B cell (primary cell): ENCODE measurements around the gene KDM4E. TPM values are rescaled to one million over a fixed set of nuclear protein-coding genes. Genes with fewer than 3 reads are reported as not detected.

Experiments
- ATAC-seq: fragments of 200-7000 bp; cut with Tn5 transposase; one replicate; pipeline ENCODE4 v1.10.0; 2021; ENCODE audit warnings: low read depth, mild to moderate bottlenecking, moderate number of reproducible peaks, moderate library complexity
- CTCF ChIA-PET: fragments of 350-600 bp; sonication (Branson Sonifier 250); formaldehyde crosslinking; loops from one replicate; lab custom pipeline; 2021; ENCODE audit warnings: antibody characterized with exemption, inconsistent platforms; lab: Charles Lee
- POLR2A ChIA-PET: fragments of 350-600 bp; sonication (Branson Sonifier 250); formaldehyde crosslinking; loops from one replicate; lab custom pipeline; 2021; ENCODE audit warnings: antibody characterized with exemption; lab: Charles Lee
- DNase-seq: peaks from one replicate; pipeline ENCODE4 v3.0.0; 2013
- H2AFZ ChIP-seq: 2 replicates; pipeline ENCODE4 v1.6.1; 2012; ENCODE audit warnings: mild to moderate bottlenecking, low read depth, low read length; ENCODE audit not compliant: insufficient read depth, poor library complexity, severe bottlenecking
- H3K27ac ChIP-seq, 2 donors: 1 replicate in 1 of 2; 2 replicates in 1 of 2; pipeline ENCODE4 v1.5.1; 2012 to 2013; ENCODE audit warnings: low read length in 2 of 2, mild to moderate bottlenecking in 2 of 2, moderate library complexity in 1 of 2
- H3K27me3 ChIP-seq, 4 experiments: fragments of 200-600 bp in 1 of 4; sonication (generic) in 1 of 4; replicated peaks in 1 of 4; 1 replicate in 2 of 4; 2 replicates in 2 of 4; pipeline versions ENCODE4 v1.6.1 to v1.7.0; 2013 to 2016; ENCODE audit warnings: low read length in 3 of 4, mild to moderate bottlenecking in 2 of 4, mixed read lengths in 1 of 4, moderate library complexity in 1 of 4; ENCODE audit not compliant: insufficient read depth in 4 of 4, control insufficient read depth in 3 of 4; ENCODE audit errors: control extremely low read depth in 1 of 4
- H3K36me3 ChIP-seq, 2 experiments: replicated peaks in 1 of 2; 1 replicate in 1 of 2; 2 replicates in 1 of 2; pipeline versions ENCODE4 v1.6.1 to v1.7.1; 2013; ENCODE audit warnings: low read length in 1 of 2; ENCODE audit not compliant: insufficient read depth in 2 of 2, control insufficient read depth in 1 of 2; ENCODE audit errors: control extremely low read depth in 1 of 2, extremely low read depth in 1 of 2
- H3K4me1 ChIP-seq, 2 donors: fragments of 200-600 bp in 1 of 2; sonication (generic) in 1 of 2; 1 replicate in 1 of 2; 2 replicates in 1 of 2; pipeline versions ENCODE4 v1.5.1 to v1.6.1; 2013 to 2017; ENCODE audit warnings: low read length in 2 of 2; ENCODE audit not compliant: control insufficient read depth in 2 of 2, insufficient read depth in 2 of 2
- H3K4me2 ChIP-seq: replicated peaks from 2 replicates; pipeline ENCODE3; 2012; ENCODE audit warnings: mild to moderate bottlenecking, low read depth, low read length; ENCODE audit not compliant: poor library complexity, severe bottlenecking
- H3K4me3 ChIP-seq, 5 experiments: fragments of 200-600 bp in 1 of 5; sonication (generic) in 1 of 5; 1 replicate in 3 of 5; 2 replicates in 2 of 5; pipeline versions ENCODE4 v1.5.1 to v1.7.0; 2011 to 2016; ENCODE audit warnings: low read length in 4 of 5, mild to moderate bottlenecking in 4 of 5, low read depth in 2 of 5, control low read depth in 1 of 5, moderate library complexity in 1 of 5; ENCODE audit not compliant: insufficient read depth in 1 of 5; ENCODE audit errors: control extremely low read depth in 1 of 5, extremely low read depth in 1 of 5
- H3K79me2 ChIP-seq: fragments of 200-600 bp; sonication (generic); one replicate; pipeline ENCODE4 v1.6.0; 2016; ENCODE audit warnings: low read length; ENCODE audit not compliant: control insufficient read depth, insufficient read depth
- H3K9ac ChIP-seq: fragments of 200-600 bp; sonication (generic); 2 replicates; pipeline ENCODE4 v1.6.1; 2017; ENCODE audit warnings: mild to moderate bottlenecking, low read length, moderate library complexity
- H3K9me3 ChIP-seq, 3 donors: one replicate each; pipeline versions ENCODE4 v1.6.1 to v1.7.1; 2013; ENCODE audit warnings: low read length in 2 of 3; ENCODE audit not compliant: control insufficient read depth in 2 of 3, insufficient read depth in 1 of 3; ENCODE audit errors: control extremely low read depth in 1 of 3
- H4K20me1 ChIP-seq: 2 replicates; pipeline ENCODE4 v1.6.0; 2012; ENCODE audit warnings: mild to moderate bottlenecking, low read length; ENCODE audit not compliant: insufficient read depth, control insufficient read depth, poor library complexity, severe bottlenecking
- H3K27ac Mint-ChIP-seq: one replicate; pipeline ENCODE4 v1.8.0; 2021; ENCODE audit warnings: mixed read lengths
- H3K27me3 Mint-ChIP-seq: one replicate; pipeline ENCODE4 v1.8.0; 2021; ENCODE audit warnings: mixed read lengths
- H3K4me1 Mint-ChIP-seq: one replicate; pipeline ENCODE4 v1.8.0; 2021; ENCODE audit warnings: mixed read lengths
- H3K4me3 Mint-ChIP-seq: one replicate; pipeline ENCODE4 v1.8.0; 2021; ENCODE audit warnings: mixed read lengths
- H3K9me3 Mint-ChIP-seq: one replicate; pipeline ENCODE4 v1.8.0; 2022; ENCODE audit warnings: mixed read lengths; ENCODE audit not compliant: insufficient read depth
- CTCF ChIP-seq: fragments of 200-600 bp; IDR thresholded peaks from one replicate; pipeline ENCODE4 v1.8.0; 2022; ENCODE audit warnings: antibody characterized with exemption, mild to moderate bottlenecking
- EZH2 ChIP-seq: IDR thresholded peaks from 2 replicates; pipeline ENCODE4 v1.6.1; 2012; ENCODE audit warnings: borderline replicate concordance, low read depth, mild to moderate bottlenecking, moderate library complexity, low read length; ENCODE audit not compliant: insufficient read depth, poor library complexity, severe bottlenecking
- WGBS: methylation state at CpG from one replicate; pipeline ENCODE4 v1.1.5; 2013; ENCODE audit warnings: missing lambda C conversion rate; ENCODE audit not compliant: insufficient coverage; 5-methylcytosine and 5-hydroxymethylcytosine counted together
- intact Hi-C: fragments of 100-400 bp; cut with micrococcal nuclease; formaldehyde crosslinking; loops from one replicate; pipeline ENCODE4 v1.10.0; 2022
- polyA plus RNA-seq: library from polyadenylated mRNA; depleted of rRNA; stranded (reverse); fragments of >200 nt; gene quantifications from 2 replicates; pipeline ENCODE4 v1.2.3, GENCODE V29; 2012
- total RNA-seq, 2 donors: library from RNA; stranded (reverse); fragments of 120-200 nt in 1 of 2; gene quantifications; 1 replicate in 1 of 2; 2 replicates in 1 of 2; pipeline versions ENCODE4 v1.2.3 to v1.2.4, GENCODE V29; 2013 to 2022

KDM4E gene
- total and polyA plus RNA-seq, 2 donors (not counting 1 experiment from before 2014, with no cell fraction given) = not detected

GRCh38 chr11:94987378-94987777, 37.7 kb upstream of the KDM4E start:
- Mint-ChIP-seq H3K27me3 (peaks cover 18% of the 10 kb centered on the region), H3K27ac (no peak overlapping the region), H3K4me1 (no peaks in the 10 kb centered on the region), H3K9me3 (no peaks in the 10 kb centered on the region), H3K4me3 (no peak overlapping the region)
- no peaks in the 10 kb centered on the region for H3K79me2 ChIP-seq
- no peak overlapping the region for H3K27ac ChIP-seq
- intact Hi-C loops = no loop called here
- no peak overlapping the region for H3K4me3 ChIP-seq
- no peaks in the 10 kb centered on the region for H3K9me3 ChIP-seq
- no peak overlapping the region for H3K4me2 ChIP-seq
- TF ChIP-seq CTCF = no peak
- TF ChIP-seq EZH2 = no peak
- no CpG with 5 or more reads among the region's 4 CpGs for WGBS
- H3K36me3 ChIP-seq = no peaks in the 10 kb centered on the region
- no peak for ATAC-seq
- H3K27me3 ChIP-seq = peaks cover 0 to 10% (median 2%) of the 10 kb centered on the region in 4 experiments
- H2AFZ ChIP-seq = no peak overlapping the region
- ChIA-PET CTCF (no interaction called here), POLR2A (no interaction called here)
- H4K20me1 ChIP-seq = no peaks in the 10 kb centered on the region
- H3K4me1 ChIP-seq = no peaks in the 10 kb centered on the region
- no peak overlapping the region for H3K9ac ChIP-seq
- no peak for DNase-seq

GRCh38 chr11:94988748-94989147, 36.3 kb upstream of the KDM4E start:
- CTCF ChIA-PET = no interaction called here
- no peaks in the 10 kb centered on the region for H4K20me1 ChIP-seq

More at GRCh38 chr11:94988748-94989147, 36.3 kb upstream of the KDM4E start:
- Mint-ChIP-seq H3K9me3 (no peaks in the 10 kb centered on the region), H3K4me3 (no peak overlapping the region), H3K4me1 (no peaks in the 10 kb centered on the region), H3K27ac (no peak overlapping the region), H3K27me3 (peaks cover 18% of the 10 kb centered on the region)
- Histone ChIP-seq H3K4me2 (no peak overlapping the region), H3K9ac (no peak overlapping the region), H3K4me1 (no peaks in the 10 kb centered on the region), H3K36me3 (no peaks in the 10 kb centered on the region), H3K27me3 (peaks cover 0 to 10% (median 2%) of the 10 kb centered on the region in 4 experiments), H2AFZ (no peak overlapping the region), H3K9me3 (no peaks in the 10 kb centered on the region), H3K27ac (no peak overlapping the region), H3K79me2 (no peaks in the 10 kb centered on the region), H3K4me3 (no peak overlapping the region)
- no CpG with 5 or more reads among the region's 1 CpG for WGBS
- DNase-seq = no peak
- no peak for ATAC-seq
- TF ChIP-seq EZH2 (no peak), CTCF (no peak)
- intact Hi-C loops = no loop called here
- POLR2A ChIA-PET = no interaction called here
